ENCODE data around the gene NEU4. TPM values are rescaled to one million over a fixed set of nuclear protein-coding genes. Genes with fewer than 3 reads are reported as not detected.

The NEU4 gene
- polyA plus RNA-seq, 3 donors, result 0.26 to 2.6 (median 0.99) TPM

DNA sequence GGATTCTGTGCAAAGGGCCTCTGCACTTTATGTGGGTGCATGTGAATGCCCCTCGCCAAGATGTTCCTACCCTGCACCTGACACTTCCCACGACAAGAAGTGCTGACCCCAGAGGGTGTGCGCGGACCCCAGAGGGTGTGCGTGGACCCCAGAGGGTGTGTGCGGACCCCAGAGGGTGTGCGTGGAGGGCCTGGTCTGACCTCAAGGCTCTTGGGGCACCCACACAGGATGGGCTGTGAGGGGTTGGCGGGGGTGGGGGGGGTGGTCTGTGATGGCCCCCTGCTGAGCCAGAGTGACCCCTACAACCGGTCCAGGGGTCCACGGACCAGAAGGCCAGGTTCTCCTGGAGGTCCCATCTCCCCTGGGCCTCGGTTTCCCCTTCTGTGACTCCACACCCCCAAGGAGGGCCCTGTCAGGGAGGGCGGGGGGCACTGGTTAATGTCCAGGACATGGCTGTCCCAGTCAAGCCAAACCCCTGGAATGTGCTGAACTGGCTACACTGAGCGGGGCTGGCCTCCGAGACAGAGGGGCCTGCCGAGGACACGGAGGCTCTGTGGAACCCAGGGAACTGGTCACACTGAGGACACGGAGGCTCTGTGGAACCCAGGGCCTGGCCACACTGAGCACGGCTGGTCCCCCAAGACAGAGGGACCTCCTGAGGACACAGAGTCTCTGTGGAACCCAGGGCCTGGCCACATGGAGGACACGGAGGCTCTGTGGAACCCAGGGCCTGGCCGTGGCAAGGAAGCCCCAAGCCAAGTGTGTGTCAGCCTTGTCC lies 3.1 kb downstream of the NEU4 start:
- Histone ChIP-seq H3K9me3 (replicated peaks in 1 of 2; ENCODE audit: control insufficient read depth in 1 of 2, insufficient read depth in 1 of 2, low read length in 2 of 2) (no peaks in the 10 kb centered on the region), H3K4me2 (replicated peaks; ENCODE audit: extremely low read depth, low read length, poor library complexity, severe bottlenecking) (no peak overlapping the region), H3K4me3 (replicated peaks in 1 of 3; ENCODE audit: low read depth in 2 of 3, low read length in 3 of 3) (no peak overlapping the region), H3K9ac (ENCODE audit: insufficient read depth, low read length, poor library complexity, severe bottlenecking) (no peak overlapping the region), H3K27ac (ENCODE audit: low read depth in 1 of 2, low read length in 2 of 2) (no peak overlapping the region), H3K79me2 (ENCODE audit: insufficient read depth, low read length) (no peaks in the 10 kb centered on the region), H3K27me3 (ENCODE audit: control insufficient read depth in 2 of 2, insufficient read depth in 2 of 2, low read length in 2 of 2) (no peaks in the 10 kb centered on the region), H3K4me1 (ENCODE audit: control insufficient read depth in 1 of 2, insufficient read depth in 2 of 2, low read length in 2 of 2) (peaks cover 1 to 5% of the 10 kb centered on the region in 2 donors), H2AFZ (ENCODE audit: insufficient read depth, low read depth, low read length, poor library complexity, severe bottlenecking) (no peak overlapping the region), H4K20me1 (ENCODE audit: insufficient read depth, low read length) (no peaks in the 10 kb centered on the region), H3K36me3 (replicated peaks in 1 of 2; ENCODE audit: control insufficient read depth in 1 of 2, insufficient read depth in 2 of 2, low read length in 2 of 2) (no peaks in the 10 kb centered on the region)
- Mint-ChIP-seq H3K4me1 (peaks cover 2% of the 10 kb centered on the region), H3K36me3 (no peaks in the 10 kb centered on the region), H3K27ac (no peak overlapping the region), H3K9me3 (peaks cover 0 to 3% (median 0%) of the 10 kb centered on the region in 7 donors), H3K4me3 (no peak overlapping the region), H3K27me3 (ENCODE audit: low read depth in 3 of 3) (peaks cover 4 to 12% (median 11%) of the 10 kb centered on the region in 3 donors)
- 87% methylated on average over 18 of the region's 20 CpGs for WGBS (ENCODE audit: insufficient coverage)
- intact Hi-C loops (cut with micrococcal nuclease), result no loop called here
- no peak for DNase-seq
- no peak for TF ChIP-seq CTCF (IDR thresholded peaks at IDR 0.05)

DNA sequence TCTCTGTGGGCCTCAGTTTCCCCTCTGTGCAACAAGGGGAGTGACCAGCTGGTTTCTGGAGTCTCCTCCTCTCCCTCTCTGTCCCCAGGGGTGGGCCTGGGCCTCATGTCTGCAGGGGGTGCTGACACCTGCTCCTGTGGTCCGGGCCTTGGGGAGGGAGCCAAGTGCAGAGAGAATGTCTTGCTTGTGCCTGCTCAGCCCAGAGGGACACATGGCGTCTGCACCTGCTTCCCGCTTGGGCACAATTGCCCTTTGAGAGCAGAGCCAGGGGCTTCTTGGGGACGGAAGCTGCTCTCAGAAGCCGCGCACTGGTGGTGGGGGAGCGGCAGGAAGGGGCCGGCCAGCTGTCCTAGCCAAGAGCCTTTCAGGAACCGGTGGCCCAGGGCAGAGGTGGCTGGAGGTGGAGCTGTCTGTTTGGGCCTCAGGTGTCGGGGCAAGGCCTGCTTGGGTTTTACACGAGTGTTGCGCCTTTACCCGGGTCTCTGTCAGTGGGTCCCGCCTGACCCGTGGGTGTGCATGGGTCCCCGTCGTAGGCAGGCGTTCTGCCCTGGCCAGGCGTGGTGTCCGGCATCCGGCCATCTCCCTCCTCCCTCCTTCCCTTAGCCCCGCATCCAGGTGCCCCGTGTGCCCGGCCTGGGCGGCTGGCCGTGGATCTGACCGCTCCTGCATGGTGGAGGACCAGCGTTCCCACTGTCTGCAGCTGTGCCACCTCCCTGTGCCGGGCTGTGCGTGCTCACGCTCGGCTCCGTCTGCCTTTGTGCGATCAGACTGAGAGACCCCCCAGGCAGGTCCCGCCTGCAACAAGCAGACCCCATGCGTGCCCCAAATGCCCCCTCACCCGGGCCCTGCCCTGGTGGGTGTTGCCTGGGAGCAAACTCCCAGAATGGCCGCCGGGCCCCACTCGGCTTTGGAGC lies 4.0 kb downstream of the NEU4 start:
- 88% methylated on average over 37 of the region's 40 CpGs for WGBS (ENCODE audit: insufficient coverage)
- no peak for TF ChIP-seq CTCF (IDR thresholded peaks at IDR 0.05)
- Mint-ChIP-seq H3K4me1 (peaks cover 10% of the 10 kb centered on the region), H3K4me3 (peak overlapping the region in 1 of 2 donors; percentile 15), H3K9me3 (peaks cover 0 to 3% (median 0%) of the 10 kb centered on the region in 7 donors), H3K27ac (peak overlapping the region in 2 of 7 donors; percentile 13 to 72), H3K27me3 (ENCODE audit: low read depth in 3 of 3) (peaks cover 4 to 18% (median 15%) of the 10 kb centered on the region in 3 donors), H3K36me3 (no peaks in the 10 kb centered on the region)
- H3K4me2 ChIP-seq (replicated peaks; ENCODE audit: extremely low read depth, low read length, poor library complexity, severe bottlenecking), result no peak overlapping the region
- intact Hi-C loops (cut with micrococcal nuclease), result no loop called here
- H3K27ac ChIP-seq (ENCODE audit: low read depth in 1 of 2, low read length in 2 of 2), result no peak overlapping the region
- H3K36me3 ChIP-seq (replicated peaks in 1 of 2; ENCODE audit: control insufficient read depth in 1 of 2, insufficient read depth in 2 of 2, low read length in 2 of 2), result no peaks in the 10 kb centered on the region
- no peak overlapping the region for H3K9ac ChIP-seq (ENCODE audit: insufficient read depth, low read length, poor library complexity, severe bottlenecking)
- no peaks in the 10 kb centered on the region for H3K27me3 ChIP-seq (ENCODE audit: control insufficient read depth in 2 of 2, insufficient read depth in 2 of 2, low read length in 2 of 2)
- H3K79me2 ChIP-seq (ENCODE audit: insufficient read depth, low read length), result no peaks in the 10 kb centered on the region
- H3K4me3 ChIP-seq (replicated peaks in 1 of 3; ENCODE audit: low read depth in 2 of 3, low read length in 3 of 3), result no peak overlapping the region
- no peaks in the 10 kb centered on the region for H4K20me1 ChIP-seq (ENCODE audit: insufficient read depth, low read length)
- DNase-seq, result no peak
- H2AFZ ChIP-seq (ENCODE audit: insufficient read depth, low read depth, low read length, poor library complexity, severe bottlenecking), result no peak overlapping the region
- no peaks in the 10 kb centered on the region for H3K9me3 ChIP-seq (replicated peaks in 1 of 2; ENCODE audit: control insufficient read depth in 1 of 2, insufficient read depth in 1 of 2, low read length in 2 of 2)
- peaks cover 8 to 13% of the 10 kb centered on the region in 2 donors for H3K4me1 ChIP-seq (ENCODE audit: control insufficient read depth in 1 of 2, insufficient read depth in 2 of 2, low read length in 2 of 2)

Measured in CD14-positive monocyte (primary cell).